ENCODE measurements around the gene GPR146.

Gene GPR146

GRCh38 chr7:1103789-1104515 lies 59.6 kb downstream of the GPR146 start:
- no peak for TF ChIP-seq POLR2A (IDR thresholded peaks at IDR 0.05; ENCODE audit: low read length)
- no peak for TF ChIP-seq GATA1 (IDR thresholded peaks at IDR 0.05; ENCODE audit: low read depth, low read length)
- DNase-seq, result no peak

- TF ChIP-seq POLR2A (IDR thresholded peaks at IDR 0.05; ENCODE audit: low read length) (no peak), GATA1 (IDR thresholded peaks at IDR 0.05; ENCODE audit: low read depth, low read length) (no peak)
- no peak for DNase-seq
These were observed 60.3 kb downstream of the GPR146 start for GRCh38 chr7:1104516-1105179.

- no peak for DNase-seq
- TF ChIP-seq GATA1 (IDR thresholded peaks at IDR 0.05; ENCODE audit: low read depth, low read length) (no peak), POLR2A (IDR thresholded peaks at IDR 0.05; ENCODE audit: low read length) (no peak)
These were observed 60.8 kb downstream of the GPR146 start for GRCh38 chr7:1105189-1105588.

- no peak for DNase-seq
- TF ChIP-seq POLR2A (IDR thresholded peaks at IDR 0.05; ENCODE audit: low read length) (no peak), GATA1 (IDR thresholded peaks at IDR 0.05; ENCODE audit: low read depth, low read length) (no peak)
These were observed 61.9 kb downstream of the GPR146 start for GRCh38 chr7:1106063-1106792.

DNA sequence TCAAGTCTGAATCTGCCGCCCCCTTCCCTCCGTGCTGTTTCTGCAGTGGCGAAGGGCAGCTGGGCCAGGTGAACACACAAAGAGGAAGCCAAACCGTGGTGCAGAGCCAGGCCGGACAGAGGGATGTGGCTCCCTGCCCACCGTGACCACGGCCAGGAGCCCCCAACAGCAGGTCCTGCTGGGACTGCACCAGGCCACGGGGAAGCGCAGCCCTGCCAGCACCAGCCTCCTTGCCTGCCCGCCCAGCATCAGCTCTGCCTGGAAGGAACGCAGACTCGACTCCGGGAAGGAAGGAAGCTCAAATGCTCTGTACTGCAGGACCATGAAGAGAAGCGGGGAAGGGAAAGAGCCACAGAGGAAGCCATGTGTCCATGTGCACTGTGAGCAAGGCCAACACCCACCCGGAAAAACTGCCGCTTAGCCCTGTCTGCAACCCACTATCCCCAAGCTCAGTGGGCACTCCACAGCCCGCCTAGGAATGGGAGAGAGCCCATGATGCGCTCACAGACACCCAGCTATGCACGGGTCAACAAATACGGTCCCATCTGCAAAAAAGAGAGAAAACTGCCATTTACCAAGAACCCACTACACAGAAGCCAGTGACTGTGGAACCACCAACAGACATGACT lies 62.6 kb downstream of the GPR146 start:
- DNase-seq, result no peak
- TF ChIP-seq GATA1 (IDR thresholded peaks at IDR 0.05; ENCODE audit: low read depth, low read length), result no peak
- TF ChIP-seq POLR2A (IDR thresholded peaks at IDR 0.05; ENCODE audit: low read length), result no peak

GRCh38 chr7:1108264-1108920 lies 64.0 kb downstream of the GPR146 start:
- DNase-seq, result no peak
- no peak for TF ChIP-seq GATA1 (IDR thresholded peaks at IDR 0.05; ENCODE audit: low read depth, low read length)
- no peak for TF ChIP-seq POLR2A (IDR thresholded peaks at IDR 0.05; ENCODE audit: low read length)

Measured in erythroblast (primary cell).